K562 (cell line): ENCODE results near the gene LBHD2.
"Not testable (repeated sequence)": the region's sequence is repeated elsewhere in the genome, so short reads cannot be mapped to it uniquely, and the experiment has no call there.

Experiments
- CTCF ChIP-seq, 3 experiments: IDR thresholded peaks in 2 of 3; conservative IDR thresholded peaks in 1 of 3; 2 replicates each; pipeline ENCODE4 v1.5.1; 2011 to 2012; ENCODE audit warnings: low read length in 3 of 3, mild to moderate bottlenecking in 3 of 3, control low read depth in 2 of 3, improper control_type of control experiment in 1 of 3, inconsistent platforms in 1 of 3, low read depth in 1 of 3, mixed read lengths in 1 of 3, moderate library complexity in 1 of 3; ENCODE audit not compliant: insufficient read depth in 2 of 3
- ZFP91 ChIP-seq: sonication (generic); formaldehyde crosslinking; IDR thresholded peaks from 2 replicates; pipeline ENCODE4 v1.8.0; 2022; ENCODE audit warnings: mild to moderate bottlenecking, missing genetic modification reagents

DNA sequence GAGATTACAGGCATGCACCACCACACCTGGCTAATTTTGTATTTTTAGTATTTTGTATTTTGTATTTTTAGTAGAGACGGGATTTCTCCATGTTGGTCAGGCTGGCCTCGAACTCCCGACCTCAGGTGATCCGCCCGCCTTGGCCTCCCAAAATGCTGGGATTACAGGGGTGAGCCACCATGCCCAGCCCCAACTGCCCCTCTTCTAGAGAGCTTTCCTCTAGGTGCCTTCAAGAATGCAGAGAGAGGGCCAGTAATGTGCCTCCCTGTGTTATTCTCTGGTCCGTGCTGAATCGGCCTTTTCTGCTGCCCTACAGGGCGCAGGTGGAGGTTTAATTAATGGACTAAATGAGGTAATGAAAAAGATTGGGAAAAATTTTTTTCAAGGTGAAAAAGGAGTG lies 35.5 kb downstream of the LBHD2 start:
- TF ChIP-seq ZFP91 (CRISPR knock-in tag); CTCF (IDR thresholded peaks at IDR 0.05 in 2 of 3, conservative IDR thresholded peaks at IDR 0.05 in 1 of 3; ENCODE audit: insufficient read depth in 2 of 3, low read depth in 1 of 3, low read length in 3 of 3): not testable (repeated sequence)
